Muscle of arm (tissue), 12 donors: ENCODE data around the gene PXMP2. TPM values are rescaled to one million over a fixed set of nuclear protein-coding genes. Genes with fewer than 3 reads are reported as not detected.
"Not testable (repeated sequence)": the region's sequence is repeated elsewhere in the genome, so short reads cannot be mapped to it uniquely, and the experiment has no call there.

Source experiments
- DNase-seq: peaks from one replicate; pipeline ENCODE4 v3.0.0-alpha.2; 2013
- polyA plus RNA-seq, 12 donors: library from polyadenylated mRNA; unstranded; fragments of 120-200 nt; gene quantifications; one replicate each; pipeline ENCODE4 v1.2.1, GENCODE V29; 2013; ENCODE audit not compliant: insufficient read length in 12 of 12

PXMP2 gene
- polyA plus RNA-seq, 12 donors, result 12.6 to 26.6 (median 17.2) TPM; not detected in 1

DNA sequence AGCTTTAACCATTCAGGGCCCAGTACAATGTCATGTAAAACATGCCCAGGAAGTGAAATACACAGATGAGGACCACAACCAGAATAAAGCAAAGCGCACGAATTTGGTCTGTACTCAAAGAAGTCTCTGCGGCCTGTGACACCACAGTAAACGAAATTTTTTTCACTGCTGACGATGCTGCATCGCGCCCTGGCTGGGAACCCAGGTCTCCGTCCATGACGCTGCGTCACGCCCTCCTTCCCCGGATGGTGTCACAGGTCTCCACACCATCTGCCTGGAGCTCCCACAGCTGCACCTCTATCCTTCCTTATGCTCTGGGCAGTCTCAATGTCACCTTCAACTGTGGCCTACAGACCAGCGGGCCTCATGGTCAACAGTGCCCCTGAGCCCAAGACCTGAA is 56.4 kb downstream of the PXMP2 start:
- DNase-seq, result no peak

DNA sequence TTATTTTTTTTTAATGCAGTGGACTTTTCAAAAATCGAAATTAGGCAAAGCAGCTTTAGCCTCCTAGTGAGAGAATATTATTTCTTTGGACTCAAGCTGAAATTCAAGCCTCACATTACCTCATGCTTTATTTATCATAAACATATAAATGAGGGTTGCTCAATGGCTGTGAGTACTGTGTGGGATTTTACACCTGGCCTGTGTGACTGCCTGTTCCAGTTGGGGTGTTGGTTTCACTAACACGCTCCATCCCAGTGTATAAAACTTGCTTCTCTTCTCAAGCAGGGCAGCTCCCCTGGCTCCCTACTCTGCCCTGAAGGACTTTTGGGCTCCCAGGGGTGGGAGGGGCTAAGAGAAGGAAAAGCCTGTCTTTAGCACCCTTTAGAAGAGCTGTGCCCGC is 59.2 kb downstream of the PXMP2 start:
- DNase-seq, result no peak

- no peak for DNase-seq
These were observed 60.0 kb downstream of the PXMP2 start for GRCh38 chr12:132747395-132747794.

DNA sequence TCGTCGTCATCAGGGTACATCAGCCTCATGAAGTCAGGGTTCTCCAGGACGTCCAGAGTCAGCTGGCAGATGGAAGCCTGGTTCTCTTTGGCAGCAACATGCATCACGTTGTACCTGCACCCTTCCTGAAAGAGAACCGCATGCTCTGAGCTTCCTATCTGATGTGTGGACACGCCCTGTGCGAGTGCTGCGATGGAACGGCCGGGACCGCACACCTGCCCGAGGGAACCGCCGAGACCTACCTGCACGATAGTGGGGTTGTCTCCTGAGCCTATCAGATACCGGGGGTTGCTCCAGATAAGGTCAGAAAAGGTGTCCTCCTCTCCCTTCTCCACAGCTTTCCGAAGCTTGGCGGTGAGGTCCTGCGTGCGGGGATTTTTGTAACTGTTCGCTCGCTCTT is 60.5 kb downstream of the PXMP2 start:
- DNase-seq, result no peak

DNA sequence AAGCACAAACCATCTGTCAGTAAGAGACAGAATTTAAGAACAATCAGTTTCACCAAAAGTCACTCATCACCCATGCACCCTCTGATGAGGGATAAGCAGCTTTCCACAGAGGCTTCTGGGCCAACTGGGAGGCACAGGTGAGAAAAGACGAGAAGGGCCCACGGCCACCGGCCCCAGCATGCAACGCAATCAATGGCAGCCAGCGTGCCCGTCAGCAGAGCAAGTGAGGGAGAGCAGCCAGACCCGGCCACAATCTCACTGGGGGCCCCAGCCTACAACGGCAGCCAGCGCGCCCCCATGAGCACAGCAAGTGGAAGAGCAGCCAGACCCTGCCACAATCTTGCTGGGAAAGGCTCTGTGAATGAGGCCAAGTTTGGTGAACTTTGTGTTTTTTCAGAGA is 60.9 kb downstream of the PXMP2 start:
- DNase-seq, result no peak

DNA sequence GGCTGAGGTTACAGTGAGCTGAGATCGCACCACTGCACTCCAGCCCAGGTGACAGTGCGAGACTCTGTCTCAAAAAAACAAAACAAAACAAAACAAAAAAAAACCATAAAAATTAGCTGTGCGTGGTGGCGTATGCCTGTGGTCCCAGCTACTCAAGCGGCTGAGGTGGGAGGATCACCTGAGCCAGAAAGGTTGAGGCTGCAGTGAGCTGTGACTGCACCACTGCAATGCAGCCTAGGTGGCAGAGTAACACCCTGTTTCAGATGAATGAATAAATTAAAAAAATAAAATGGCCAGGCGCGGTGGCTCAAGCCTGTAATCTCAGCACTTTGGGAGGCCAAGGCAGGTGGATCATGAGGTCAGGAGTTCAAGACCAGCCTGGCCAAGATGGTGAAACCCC is 66.3 kb downstream of the PXMP2 start:
- not testable (repeated sequence) for DNase-seq

DNA sequence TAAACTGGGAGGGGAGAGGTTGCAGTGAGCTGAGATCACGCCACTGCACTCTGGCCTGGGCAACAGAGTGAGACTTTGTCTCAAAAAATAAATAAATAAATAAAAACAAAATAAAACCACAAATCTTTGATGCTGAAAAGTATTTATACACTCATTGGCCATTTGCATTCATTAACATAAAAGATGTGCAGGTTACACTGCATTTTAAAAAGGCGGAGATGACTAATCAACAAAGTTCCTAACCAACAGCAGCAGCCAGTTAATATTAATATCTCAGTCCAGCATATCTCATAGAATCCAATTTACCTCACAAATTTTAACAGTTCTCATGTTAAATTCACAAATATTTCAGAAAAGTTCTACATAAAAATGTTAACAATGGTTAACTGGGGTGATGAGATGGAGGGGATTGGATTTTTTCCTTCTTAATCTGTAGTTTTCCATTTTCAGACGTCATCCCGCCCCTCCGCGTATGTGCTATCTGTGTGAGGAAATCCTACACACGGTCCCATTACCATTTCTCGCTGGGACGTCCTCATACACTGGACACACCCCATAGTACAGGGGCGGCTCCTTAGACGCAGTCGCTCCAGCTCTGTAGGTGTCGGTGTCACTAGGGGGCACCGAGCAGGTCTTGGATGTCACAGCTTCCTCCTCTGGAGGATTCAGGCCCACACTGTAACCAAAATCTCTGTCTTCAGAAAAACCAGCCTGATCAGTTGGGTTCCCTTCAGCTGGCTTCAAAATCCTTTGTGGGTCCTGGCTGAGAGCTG is 67.0 kb downstream of the PXMP2 start:
- no peak for DNase-seq

Other genes with a start within 250 kb of the PXMP2 start
- 100 to 1,000 TPM in 1 of 12 donors, 10 to 100 TPM in 10, not detected in 1; 30.7 to 124 (median 35.5) TPM for gene FBRSL1, start 197.4 kb upstream of the PXMP2 start, polyA plus RNA-seq
- gene LRCOL1, start 77.0 kb upstream of the PXMP2 start, polyA plus RNA-seq, result under 1 TPM in 7 of 12 donors, not detected in 5; 0.24 to 0.52 (median 0.42) TPM
- gene P2RX2, start 68.8 kb upstream of the PXMP2 start, polyA plus RNA-seq, result under 1 TPM in 1 of 12 donors, not detected in 11; 0.87 TPM
- gene POLE, start 245 bp upstream of the PXMP2 start, polyA plus RNA-seq, result 10 to 100 TPM in 11 of 12 donors, not detected in 1; 20.6 to 61.5 (median 27.2) TPM
- 10 to 100 TPM in 11 of 12 donors, not detected in 1; 15.7 to 21.5 (median 18.9) TPM for gene PGAM5, start 23.3 kb downstream of the PXMP2 start, polyA plus RNA-seq
- gene ANKLE2, start 74.2 kb downstream of the PXMP2 start, polyA plus RNA-seq, result 10 to 100 TPM in 11 of 12 donors, not detected in 1; 28.4 to 66.6 (median 44.2) TPM
- gene GOLGA3, start 141.3 kb downstream of the PXMP2 start, polyA plus RNA-seq, result 10 to 100 TPM in 11 of 12 donors, not detected in 1; 29.6 to 59.2 (median 43.8) TPM
- 10 to 100 TPM in 11 of 12 donors, not detected in 1; 14.0 to 31.7 (median 20.6) TPM for gene CHFR, start 200.0 kb downstream of the PXMP2 start, polyA plus RNA-seq